AG09309 (cell line): ENCODE measurements around the gene DERA.

ENCODE experiments used
- DNase-seq: peaks from one replicate; pipeline ENCODE4 v3.0.0-alpha.2; 2010; ENCODE audit warnings: low read depth
- H3K4me3 ChIP-seq: 2 replicates; pipeline ENCODE4 v1.5.1; 2011; ENCODE audit warnings: mild to moderate bottlenecking, low read depth, low read length, moderate library complexity; ENCODE audit not compliant: control insufficient read depth
- TF ChIP-seq, protein P1 (sequence below): IDR thresholded peaks from 2 replicates; pipeline ENCODE4 v1.5.1; 2011; ENCODE audit warnings: mild to moderate bottlenecking, low read depth, low read length, inconsistent platforms; ENCODE audit not compliant: insufficient read depth, control insufficient read depth; ENCODE audit errors: missing control alignments

DERA gene

DNA sequence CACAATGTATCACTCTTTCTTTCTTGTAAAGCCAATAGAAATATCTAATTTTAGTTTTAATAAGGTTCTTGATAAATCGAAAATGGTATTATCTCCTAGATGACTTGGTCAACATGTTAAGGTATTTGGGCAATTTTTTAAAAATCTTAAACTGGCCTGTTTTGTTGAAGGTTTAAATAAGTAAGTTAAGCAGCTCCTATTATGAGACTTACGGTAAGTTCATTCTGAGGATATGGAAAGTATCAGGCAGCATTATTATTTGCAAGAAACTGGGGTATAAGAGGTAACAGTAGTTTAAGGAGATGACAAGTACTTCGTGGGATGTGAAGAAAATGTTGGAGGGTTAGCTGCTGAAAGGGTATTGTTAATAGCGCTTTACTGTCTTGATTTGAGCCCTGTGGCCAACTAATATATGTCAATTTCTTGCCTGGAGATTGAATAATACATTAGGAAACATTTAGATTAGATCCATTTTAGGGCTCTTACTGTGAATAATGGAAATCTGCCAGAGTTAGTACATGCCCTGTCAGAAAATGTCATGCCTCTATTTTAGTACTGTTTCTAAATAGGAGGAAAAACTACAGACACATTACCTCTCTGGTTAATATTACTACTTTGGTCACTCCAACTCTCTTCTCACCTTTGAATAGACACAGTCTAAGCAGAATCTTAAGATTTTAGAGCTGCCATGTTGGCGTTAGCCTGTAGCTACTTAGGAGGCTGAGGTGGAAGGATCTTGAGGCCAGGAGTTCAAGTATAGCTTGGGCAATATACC, 23.9 kb upstream of the DERA start:
- DNase-seq: no peak

DNA sequence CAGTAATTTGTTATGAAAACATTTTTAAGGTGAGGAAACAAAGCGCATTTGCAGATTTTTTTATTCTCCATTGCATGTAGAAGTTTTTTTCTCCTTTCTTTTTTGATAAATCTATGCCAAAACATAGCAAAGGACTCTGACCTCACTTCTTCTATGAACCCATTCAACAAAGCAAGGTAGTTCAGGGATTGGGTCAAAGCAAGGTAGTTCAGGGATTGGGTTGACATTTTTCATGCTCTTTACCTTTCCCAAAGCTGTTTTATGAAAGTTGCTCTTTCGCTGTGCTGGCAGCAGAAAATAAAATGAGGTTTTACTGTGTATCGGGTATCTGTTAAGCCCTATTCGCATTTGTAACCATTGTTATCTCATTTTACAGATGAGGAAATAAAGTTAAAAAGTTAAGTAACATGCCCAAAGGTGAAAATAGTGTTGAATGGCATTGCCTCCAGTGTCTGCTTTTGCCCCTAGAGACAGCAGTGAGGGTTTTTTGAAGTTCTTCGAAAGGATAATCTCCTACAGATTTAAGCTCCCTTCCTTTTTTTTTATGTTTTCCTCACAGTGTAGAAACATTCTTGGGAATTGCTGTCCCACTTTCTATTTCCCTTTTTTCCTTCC, 18.4 kb upstream of the DERA start:
- DNase-seq: no peak
- TF ChIP-seq, protein P1, sequence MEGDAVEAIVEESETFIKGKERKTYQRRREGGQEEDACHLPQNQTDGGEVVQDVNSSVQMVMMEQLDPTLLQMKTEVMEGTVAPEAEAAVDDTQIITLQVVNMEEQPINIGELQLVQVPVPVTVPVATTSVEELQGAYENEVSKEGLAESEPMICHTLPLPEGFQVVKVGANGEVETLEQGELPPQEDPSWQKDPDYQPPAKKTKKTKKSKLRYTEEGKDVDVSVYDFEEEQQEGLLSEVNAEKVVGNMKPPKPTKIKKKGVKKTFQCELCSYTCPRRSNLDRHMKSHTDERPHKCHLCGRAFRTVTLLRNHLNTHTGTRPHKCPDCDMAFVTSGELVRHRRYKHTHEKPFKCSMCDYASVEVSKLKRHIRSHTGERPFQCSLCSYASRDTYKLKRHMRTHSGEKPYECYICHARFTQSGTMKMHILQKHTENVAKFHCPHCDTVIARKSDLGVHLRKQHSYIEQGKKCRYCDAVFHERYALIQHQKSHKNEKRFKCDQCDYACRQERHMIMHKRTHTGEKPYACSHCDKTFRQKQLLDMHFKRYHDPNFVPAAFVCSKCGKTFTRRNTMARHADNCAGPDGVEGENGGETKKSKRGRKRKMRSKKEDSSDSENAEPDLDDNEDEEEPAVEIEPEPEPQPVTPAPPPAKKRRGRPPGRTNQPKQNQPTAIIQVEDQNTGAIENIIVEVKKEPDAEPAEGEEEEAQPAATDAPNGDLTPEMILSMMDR: no peak

More for the DNA sequence above, 23.9 kb upstream of the DERA start:
- TF ChIP-seq, protein P1: no peak
- H3K4me3 ChIP-seq: no peak overlapping the region

DNA sequence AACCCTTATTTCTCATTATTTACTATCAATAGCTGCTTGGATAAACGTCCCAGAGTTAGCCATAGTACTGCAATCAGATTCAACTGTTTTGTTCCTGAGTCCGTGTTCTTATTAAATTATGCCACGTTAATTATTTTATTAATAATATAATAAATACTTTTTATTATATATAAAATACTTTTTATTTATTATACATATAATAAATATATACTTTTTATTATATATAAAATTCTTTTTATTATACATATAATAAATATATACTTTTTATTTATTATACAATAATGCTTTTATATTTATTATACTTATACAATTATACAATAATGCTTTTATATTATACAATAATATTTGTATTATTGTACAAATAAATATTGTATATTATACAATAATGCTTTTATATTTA, 17.9 kb upstream of the DERA start:
- H3K4me3 ChIP-seq: no peak overlapping the region
- TF ChIP-seq, protein P1: no peak
- DNase-seq: no peak

More for the DNA sequence above, 18.4 kb upstream of the DERA start:
- no peak overlapping the region for H3K4me3 ChIP-seq

DNA sequence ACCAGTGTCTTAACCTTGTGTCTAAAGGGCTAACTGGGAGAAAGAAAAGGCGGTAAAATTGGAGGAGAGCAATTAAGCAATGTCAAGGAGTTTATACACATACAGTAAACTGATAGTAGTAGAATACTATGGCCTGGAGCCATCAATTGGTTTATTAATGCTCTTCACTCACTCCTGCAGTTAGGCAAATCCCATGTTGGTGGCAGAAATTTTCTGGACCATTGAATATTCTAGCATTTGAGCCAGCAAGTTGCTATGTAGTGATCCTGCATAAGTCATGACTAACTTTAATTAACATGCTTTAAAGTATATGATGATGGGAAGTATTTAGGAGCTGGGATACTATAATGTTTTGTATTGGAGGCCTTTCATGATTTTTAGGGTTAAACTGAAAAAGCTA, 14.3 kb upstream of the DERA start:
- H3K4me3 ChIP-seq: no peak overlapping the region
- no peak for DNase-seq
- TF ChIP-seq, protein P1: no peak

DNA sequence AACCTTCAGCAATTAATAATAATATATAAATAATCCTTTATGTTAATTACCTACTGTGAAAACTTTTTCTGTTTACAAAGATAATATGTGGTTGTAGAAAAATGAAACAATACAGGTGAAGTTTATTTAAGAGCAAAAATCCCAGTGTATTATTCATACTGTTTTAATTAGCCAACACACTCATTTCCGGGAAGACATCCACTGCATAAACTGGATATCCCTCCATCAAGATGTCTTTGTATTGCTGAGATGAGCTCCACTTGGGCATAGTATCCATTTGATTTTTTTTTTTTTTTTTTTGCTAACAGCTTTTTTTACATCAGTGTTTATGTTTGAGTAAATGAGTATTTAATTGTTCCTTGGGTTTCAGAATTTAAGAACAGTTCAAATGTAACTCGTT, 13.7 kb upstream of the DERA start:
- DNase-seq: no peak
- TF ChIP-seq, protein P1: no peak

DNA sequence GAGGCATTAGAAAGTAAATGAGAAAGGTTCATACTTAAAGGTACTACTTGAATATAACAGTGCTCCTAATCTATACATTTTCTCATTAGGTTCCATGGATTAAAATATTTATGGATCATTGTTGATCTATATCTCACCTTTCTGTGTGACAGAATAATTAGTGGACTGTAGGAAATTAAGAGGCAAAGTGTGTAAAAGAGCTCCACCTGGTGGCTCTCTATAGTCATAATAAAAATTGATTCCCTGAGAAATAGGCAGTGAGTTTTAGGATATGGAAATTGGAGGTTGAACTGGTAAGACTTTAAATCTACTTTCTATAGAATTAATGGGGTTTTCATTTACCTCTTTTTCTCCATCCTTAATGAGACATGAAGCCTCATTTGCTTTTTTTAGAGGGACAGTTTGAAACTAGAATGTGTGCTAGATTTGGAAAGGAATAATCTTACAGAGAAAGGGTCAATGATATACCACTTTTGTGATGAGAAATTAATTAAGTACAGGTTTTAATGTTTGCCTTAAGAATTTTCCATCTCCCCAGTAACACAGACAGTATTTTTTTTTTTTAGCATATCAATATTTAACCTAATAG, 11.8 kb upstream of the DERA start:
- no peak for DNase-seq
- no peak overlapping the region for H3K4me3 ChIP-seq
- TF ChIP-seq, protein P1: peak; percentile 56

More for the DNA sequence above, 13.7 kb upstream of the DERA start:
- H3K4me3 ChIP-seq: no peak overlapping the region
